Activated CD4-positive, CD25-positive, alpha-beta regulatory T cell (primary cell): ENCODE results near the gene DEXI.

Experiments used
- DNase-seq, 4 experiments: peaks; one replicate each; lab custom pipeline; 2025; lab: John Stamatoyannopoulos, UW

DEXI gene

DNA sequence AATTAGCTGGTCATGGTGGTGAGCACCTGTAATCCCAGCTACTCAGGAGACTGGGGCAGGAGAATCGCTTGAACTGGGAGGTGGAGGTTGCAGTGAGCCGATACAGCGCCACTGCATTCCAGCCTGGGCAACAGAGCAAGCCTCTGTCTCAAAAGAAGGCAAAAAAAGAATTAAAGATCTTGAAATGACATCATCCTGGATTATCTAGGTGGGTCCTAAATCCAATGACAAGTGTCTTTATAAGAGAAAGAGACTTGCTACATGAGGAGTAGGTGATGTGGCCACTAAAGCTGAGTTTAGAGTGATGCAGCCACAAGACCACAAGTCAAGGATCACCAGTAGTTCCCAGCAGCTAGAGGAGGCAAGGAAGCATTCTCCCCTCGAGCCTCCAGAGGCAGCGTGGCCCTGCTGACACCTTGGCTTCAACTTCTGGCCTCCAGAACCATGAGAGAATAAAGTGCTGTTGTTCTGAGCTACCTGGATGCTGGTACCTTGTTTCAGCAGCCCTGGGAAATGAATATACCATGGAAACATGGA, 49.4 kb downstream of the DEXI start:
- DNase-seq: no peak

DNA sequence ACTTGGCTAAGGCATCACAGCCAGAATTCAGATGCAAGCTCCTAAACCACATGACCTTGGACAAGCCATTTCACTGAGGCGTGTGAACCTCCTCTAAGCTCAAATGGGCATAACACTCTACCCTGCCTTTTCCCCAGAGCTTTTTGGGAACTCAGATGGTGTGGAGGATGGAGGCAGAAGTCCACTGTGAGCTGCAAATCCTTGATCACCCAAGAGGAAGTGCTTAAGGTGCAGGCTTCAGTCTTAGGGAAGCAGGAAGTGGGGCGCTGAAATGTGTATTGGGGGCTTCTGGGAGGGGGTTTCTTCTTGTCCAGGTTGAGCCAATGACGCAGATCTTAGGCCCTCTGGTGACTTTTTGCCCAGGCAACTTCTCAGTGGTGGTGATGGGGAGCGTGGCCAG, 52.4 kb downstream of the DEXI start:
- DNase-seq: no peak

DNA sequence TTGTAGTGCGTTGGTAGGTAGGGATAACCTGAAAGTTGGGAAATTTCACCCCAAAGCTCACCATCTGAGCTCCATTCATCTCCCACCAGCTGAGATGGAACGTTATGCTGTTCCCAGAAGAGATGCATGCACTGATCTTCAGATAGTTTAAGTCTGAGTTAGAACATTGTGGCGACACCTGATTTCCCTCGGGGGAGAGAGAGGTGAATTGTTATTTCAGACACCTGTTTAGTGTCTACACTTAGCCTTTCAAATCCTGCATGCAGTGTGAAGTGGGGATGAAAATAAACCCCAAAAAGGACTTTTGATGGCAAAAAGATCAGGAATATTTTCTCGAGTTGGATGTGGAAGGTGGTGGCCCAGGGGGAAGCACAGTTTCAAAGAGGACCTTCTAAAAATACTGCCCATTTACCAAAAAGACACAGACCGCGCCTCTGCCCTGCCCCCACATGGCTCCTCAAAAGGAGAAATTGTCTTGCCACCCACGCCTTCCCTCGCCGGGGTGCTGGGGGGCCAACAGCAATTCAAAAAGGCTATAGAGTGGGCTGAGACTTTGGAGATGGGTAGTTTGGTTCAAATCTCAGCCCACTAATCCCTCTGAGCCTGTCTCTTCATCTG, 53.8 kb downstream of the DEXI start:
- no peak for DNase-seq

DNA sequence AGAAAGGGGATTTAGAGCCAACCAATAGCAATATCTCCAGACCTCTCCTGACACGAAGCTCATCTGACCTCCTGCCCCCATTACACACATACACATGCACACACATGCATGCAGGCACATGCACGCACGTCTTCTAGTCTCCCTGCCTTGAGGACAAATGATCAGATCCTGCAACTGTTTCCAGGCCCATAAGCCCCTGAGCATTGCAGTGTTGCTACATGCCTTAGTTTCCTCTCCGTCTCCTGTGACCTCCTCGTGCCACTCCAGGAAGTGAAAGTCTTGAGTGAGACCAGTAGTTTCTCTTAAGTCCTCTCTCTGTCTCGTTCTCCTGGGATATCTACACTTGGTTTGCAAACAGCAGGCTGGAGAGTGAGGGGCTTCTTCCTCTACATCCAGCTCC, 57.0 kb downstream of the DEXI start:
- no peak for DNase-seq

DNA sequence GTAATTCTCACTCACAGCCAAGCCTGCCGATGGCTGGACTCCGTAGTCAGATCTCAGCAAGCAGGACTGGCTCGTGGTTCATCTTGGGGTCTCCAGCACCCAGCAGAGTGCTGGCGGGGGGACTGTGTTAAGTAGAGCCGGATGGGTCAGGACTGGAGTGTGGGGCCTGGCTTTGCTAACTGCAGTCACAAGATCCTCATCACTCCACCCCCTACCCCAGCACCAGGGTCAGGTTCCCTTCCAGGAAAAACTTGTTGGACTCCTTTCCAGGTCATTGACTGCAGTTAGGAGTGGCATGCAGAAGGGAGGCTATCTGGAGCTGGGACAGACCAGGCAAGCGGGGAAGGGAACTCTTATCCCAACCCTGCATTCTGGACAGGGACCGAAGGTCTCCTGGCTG, 59.3 kb downstream of the DEXI start:
- no peak for DNase-seq

DNA sequence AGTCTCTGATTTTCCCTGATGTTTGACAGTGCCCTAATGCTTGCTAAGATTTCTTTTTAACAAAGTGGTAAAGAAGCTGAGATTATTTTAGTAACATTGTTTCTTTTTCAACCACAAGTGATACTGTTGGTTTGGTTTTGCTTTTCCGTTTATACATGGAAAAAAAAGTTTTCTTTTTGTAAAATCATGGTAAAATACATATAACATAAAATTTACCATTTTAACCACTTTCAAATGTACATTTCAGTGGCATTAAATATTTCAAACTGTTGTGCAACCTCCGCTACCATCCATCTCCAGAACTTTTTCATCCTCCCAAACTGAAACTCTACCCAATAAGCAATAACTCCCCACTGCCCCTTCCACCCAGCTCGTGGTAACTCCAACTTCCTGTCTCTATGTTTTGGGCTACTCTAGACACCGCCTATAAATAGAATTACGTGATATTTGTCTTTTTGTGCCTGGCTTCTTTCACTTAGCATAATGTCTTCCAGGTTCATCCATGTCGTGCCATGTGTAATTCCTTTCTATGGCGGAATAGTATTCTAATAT, 60.7 kb downstream of the DEXI start:
- DNase-seq: no peak

DNA sequence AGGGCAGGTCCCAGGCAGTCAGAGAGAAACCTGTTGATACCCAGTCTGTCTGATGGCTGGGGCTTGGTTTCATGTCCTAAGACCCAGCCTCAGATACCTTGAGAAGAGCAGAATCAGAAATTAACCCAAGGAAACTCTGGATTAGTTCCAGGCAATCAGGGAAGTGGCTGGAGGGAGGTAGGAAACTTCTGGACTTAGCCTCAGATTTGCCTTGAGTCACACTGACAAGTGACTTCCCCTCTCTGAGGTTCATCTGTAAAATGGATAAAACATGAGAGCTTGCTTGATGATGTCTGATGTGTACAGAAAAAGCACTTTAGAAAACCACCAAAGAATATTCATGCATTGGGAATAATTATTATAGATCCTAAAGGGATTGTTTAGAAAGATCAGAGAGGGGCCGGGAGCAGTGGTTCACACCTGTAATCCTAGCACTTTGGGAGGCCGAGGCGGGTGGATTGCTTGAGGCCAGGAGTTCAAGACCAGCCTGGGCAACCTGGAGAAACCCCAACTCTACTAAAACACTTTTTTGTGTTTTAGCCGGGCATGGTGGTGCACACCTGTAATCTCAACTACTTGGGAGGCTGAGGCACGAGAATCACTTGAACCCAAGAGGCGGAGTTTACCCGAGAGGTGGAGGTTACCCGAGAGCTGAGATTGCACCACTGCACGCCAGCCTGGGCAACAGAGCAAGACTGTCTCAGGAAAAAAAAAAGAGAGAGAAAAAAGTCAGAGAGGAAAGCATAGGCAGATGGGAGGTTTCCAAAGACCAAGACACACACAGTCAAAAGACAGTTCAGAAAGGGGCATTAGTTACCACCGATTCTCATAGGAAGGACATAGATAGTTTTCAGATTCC, 61.4 kb downstream of the DEXI start:
- DNase-seq: no peak

DNA sequence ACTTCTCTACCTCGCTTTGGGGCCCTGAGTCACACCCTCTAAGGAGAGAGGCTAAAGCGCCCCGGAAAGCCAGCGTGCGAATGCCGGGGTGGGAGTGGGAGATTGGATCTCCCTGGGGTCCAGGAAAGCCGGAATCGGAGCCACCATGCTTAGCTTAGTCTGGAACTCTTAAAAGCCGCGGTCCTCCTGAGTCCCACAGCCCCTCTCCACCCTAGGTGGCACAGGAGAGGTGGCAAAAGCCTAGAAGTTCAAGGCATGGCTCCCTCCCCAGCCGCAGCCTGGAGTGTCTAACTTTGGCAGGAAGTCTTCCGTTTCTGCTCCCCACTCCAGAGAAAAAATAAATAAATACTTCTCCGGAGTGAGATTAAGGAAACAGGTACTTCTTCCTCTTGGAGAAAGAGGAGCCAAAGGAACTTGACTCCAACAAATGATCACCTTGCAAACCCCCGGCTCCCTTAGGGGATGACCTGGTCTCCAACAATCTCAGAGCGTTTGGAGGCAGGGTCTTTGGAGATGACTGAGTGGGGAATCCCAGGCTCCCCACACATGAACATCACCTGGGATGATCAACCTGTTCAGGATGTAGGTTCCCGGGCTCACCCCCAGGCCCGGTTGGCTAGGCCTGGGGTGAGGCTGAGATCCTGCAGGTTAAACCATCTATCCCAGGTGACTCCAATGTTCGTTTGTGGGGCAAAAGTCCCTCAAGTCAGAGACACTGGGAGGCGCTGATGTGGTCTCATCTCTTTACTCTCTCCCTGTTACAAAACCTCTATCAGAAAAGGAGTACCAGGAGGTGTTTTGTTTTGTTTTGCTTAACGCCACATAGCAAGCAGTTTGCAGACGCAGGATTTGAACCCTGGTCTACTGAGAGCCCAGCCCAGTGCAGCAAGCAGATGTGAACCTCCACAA, 62.3 kb downstream of the DEXI start:
- no peak for DNase-seq
